ENCODE data around the gene IL17B.

Gene IL17B

DNA sequence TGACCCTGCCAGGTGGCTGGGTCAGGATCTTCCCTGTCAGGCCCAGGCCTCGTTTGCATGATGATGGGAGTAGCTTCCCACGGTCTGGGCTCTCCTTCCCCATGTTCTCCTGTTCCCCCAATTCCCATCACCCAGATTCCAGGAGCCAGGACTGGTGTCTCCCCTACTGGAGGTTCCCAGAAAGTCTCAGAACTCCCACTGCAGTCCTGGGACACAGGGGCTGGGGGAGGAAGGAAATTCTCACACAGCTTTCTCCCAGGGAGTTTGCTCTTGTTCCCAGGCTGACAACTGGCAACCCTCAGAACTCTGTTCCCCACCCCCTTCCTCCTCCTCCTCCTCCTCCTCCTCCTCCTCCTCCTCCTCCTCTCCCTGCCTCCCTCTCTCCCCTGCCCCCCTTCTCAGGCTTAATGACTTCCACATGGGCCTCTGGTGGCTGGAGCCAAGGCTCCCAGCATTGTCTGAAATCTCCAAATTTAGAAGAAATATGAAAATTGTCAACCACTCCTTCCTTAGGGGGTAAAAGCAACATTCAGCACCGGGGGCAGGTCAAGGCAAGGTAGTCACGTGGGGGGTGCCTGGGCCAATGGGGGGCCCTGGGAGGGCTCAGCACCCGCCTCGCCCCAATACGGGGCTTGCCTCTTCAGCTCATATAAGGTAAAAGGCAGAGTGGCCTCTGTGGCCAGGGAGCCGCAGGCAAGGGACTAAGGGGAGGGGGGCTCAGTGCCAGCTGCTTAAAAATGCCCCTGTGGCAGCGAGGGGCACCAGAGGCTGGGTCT is 27.3 kb upstream of the IL17B start:
- no peak for DNase-seq (ENCODE audit: low spot score)
- Histone ChIP-seq H3K4me3 (ENCODE audit: low read length in 2 of 2) (no peak overlapping the region), H3K9me3 (replicated peaks in 1 of 2; ENCODE audit: control insufficient read depth in 2 of 2, insufficient read depth in 1 of 2, low read depth in 1 of 2, low read length in 2 of 2) (no peaks in the 10 kb centered on the region), H3K4me1 (ENCODE audit: control insufficient read depth in 2 of 2, insufficient read depth in 1 of 2, low read depth in 1 of 2, low read length in 2 of 2) (peaks cover 18 to 20% of the 10 kb centered on the region in 2 donors), H2BK120ac (ENCODE audit: low read depth, low read length) (no peak overlapping the region), H3K79me1 (ENCODE audit: low read depth, low read length) (no peaks in the 10 kb centered on the region), H3K18ac (ENCODE audit: low read length) (peak overlapping the region; percentile 84), H2BK5ac (ENCODE audit: low read length) (no peak overlapping the region), H2AFZ (ENCODE audit: low read length) (no peak overlapping the region), H2BK15ac (ENCODE audit: low read length) (peak overlapping the region; percentile 69), H2AK5ac (ENCODE audit: low read depth, low read length) (peak overlapping the region; percentile 43), H3K23ac (ENCODE audit: low read depth, low read length, poor library complexity) (peak overlapping the region; percentile 9), H3K9ac (ENCODE audit: low read depth, low read length, poor library complexity) (no peak overlapping the region), H4K91ac (ENCODE audit: low read depth, low read length, poor library complexity) (no peak overlapping the region), H3K27me3 (ENCODE audit: control insufficient read depth in 3 of 3, insufficient read depth in 3 of 3, low read depth in 1 of 3, low read length in 3 of 3) (peaks cover 0 to 7% (median 0%) of the 10 kb centered on the region in 3 experiments), H2BK12ac (ENCODE audit: low read length) (no peak overlapping the region), H4K8ac (ENCODE audit: low read depth, low read length) (no peak overlapping the region), H3K4ac (ENCODE audit: low read length) (peak overlapping the region; percentile 32), H3K36me3 (replicated peaks in 1 of 2; ENCODE audit: control insufficient read depth in 2 of 2, insufficient read depth in 2 of 2, low read length in 2 of 2) (no peaks in the 10 kb centered on the region), H3K14ac (ENCODE audit: low read length) (no peak overlapping the region), H3K27ac (replicated peaks; ENCODE audit: low read length) (no peak overlapping the region), H3K4me2 (ENCODE audit: insufficient read depth, low read length, poor library complexity, severe bottlenecking) (no peak overlapping the region)
- WGBS, 2 donors (ENCODE audit: extremely low coverage in 2 of 2, insufficient read length in 2 of 2, insufficient replicate concordance in 1 of 2), result no CpG with 5 or more reads among the region's 9 CpGs

DNA sequence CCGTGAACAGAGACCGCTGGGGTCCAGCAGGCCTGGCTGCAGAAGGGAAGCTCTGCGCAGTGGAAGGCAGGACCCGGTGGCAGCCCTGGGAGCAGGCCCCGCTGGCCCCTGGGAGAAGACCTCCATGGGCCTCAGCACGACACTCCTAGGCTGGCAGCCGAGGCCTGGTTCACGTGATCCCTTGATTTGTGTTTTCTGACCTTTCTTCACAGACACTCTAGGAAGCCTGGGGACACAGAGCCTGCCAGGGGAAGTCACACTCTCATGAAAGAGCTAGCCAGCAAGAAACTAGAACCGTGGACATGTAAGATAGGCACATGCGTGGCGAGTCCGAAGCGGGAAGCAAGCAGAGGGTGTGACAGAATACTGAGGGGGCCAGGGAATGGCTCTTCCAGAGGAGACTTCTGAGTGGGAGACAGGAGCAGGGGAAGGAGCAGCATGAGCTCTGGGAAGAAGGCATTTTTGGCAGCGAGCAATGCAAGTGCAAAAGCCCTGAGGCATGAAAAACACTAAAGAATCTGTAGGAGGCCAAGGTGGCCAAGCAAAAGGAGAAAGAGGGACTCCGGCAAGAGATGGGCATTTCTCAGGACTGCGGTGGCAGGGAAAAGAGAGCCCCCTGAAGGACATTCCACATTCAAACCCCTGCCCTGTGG is 26.6 kb upstream of the IL17B start:
- H3K23ac ChIP-seq (ENCODE audit: low read depth, low read length, poor library complexity), result no peak overlapping the region
- peak overlapping the region; percentile 22 for H2BK15ac ChIP-seq (ENCODE audit: low read length)
- H3K9ac ChIP-seq (ENCODE audit: low read depth, low read length, poor library complexity), result peak overlapping the region; percentile 34
- H3K27ac ChIP-seq (replicated peaks; ENCODE audit: low read length), result peak overlapping the region; percentile 9
- no peak overlapping the region for H2BK120ac ChIP-seq (ENCODE audit: low read depth, low read length)
- H3K79me1 ChIP-seq (ENCODE audit: low read depth, low read length), result no peaks in the 10 kb centered on the region
- H2BK12ac ChIP-seq (ENCODE audit: low read length), result no peak overlapping the region
- H3K4me2 ChIP-seq (ENCODE audit: insufficient read depth, low read length, poor library complexity, severe bottlenecking), result no peak overlapping the region
- H2AFZ ChIP-seq (ENCODE audit: low read length), result peak overlapping the region; percentile 84
- H3K36me3 ChIP-seq (replicated peaks in 1 of 2; ENCODE audit: control insufficient read depth in 2 of 2, insufficient read depth in 2 of 2, low read length in 2 of 2), result no peaks in the 10 kb centered on the region
- peaks cover 0 to 7% (median 0%) of the 10 kb centered on the region in 3 experiments for H3K27me3 ChIP-seq (ENCODE audit: control insufficient read depth in 3 of 3, insufficient read depth in 3 of 3, low read depth in 1 of 3, low read length in 3 of 3)
- no peak for DNase-seq (ENCODE audit: low spot score)
- peak overlapping the region; percentile 72 for H3K18ac ChIP-seq (ENCODE audit: low read length)
- no peak overlapping the region for H3K14ac ChIP-seq (ENCODE audit: low read length)
- H4K8ac ChIP-seq (ENCODE audit: low read depth, low read length), result peak overlapping the region; percentile 75
- WGBS, 2 donors (ENCODE audit: extremely low coverage in 2 of 2, insufficient read length in 2 of 2, insufficient replicate concordance in 1 of 2), result no CpG with 5 or more reads among the region's 16 CpGs
- H2AK5ac ChIP-seq (ENCODE audit: low read depth, low read length), result peak overlapping the region; percentile 73
- H2BK5ac ChIP-seq (ENCODE audit: low read length), result no peak overlapping the region
- no peak overlapping the region for H3K4me3 ChIP-seq (ENCODE audit: low read length in 2 of 2)
- H3K4me1 ChIP-seq (ENCODE audit: control insufficient read depth in 2 of 2, insufficient read depth in 1 of 2, low read depth in 1 of 2, low read length in 2 of 2), result peaks cover 18 to 20% of the 10 kb centered on the region in 2 donors
- no peak overlapping the region for H3K4ac ChIP-seq (ENCODE audit: low read length)
- H4K91ac ChIP-seq (ENCODE audit: low read depth, low read length, poor library complexity), result peak overlapping the region; percentile 77
- H3K9me3 ChIP-seq (replicated peaks in 1 of 2; ENCODE audit: control insufficient read depth in 2 of 2, insufficient read depth in 1 of 2, low read depth in 1 of 2, low read length in 2 of 2), result no peaks in the 10 kb centered on the region

DNA sequence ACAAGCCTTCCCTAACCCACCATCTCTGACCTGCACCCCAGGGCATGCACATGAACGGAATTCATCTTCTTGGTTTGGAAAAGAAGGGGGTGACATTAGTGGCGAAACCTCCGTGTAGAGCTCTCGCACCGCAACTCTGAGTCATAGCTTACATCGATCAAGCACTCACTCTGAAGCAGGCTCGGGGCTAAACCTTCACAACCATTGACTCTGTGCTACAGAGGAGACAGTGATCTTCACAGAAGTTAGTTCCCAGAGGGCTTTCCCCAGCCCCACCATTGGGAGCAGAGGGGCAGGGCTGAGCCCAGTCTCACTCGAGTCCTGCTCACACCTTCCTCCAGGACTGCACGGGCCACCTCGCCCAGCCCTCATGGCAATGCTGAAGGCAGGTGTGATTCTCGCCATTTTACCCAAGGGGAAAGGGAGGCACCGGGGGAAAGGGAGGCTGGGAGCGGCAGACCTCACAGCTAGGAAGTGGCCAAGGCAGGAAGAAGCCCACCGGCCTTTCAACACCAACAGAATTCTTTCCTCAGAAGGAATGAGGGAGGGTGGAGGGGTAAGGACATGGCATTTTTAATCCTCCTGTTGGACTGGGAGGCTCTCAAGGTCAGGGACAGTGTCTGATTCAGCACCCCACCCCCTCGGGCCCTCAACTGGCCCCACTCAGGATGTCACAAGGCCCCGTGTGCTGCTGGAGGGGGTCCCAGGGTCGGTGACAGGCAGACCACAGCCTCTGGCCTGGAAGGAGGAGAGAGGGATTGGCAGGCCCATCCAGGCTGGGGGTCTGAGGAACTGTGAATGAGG is 25.9 kb upstream of the IL17B start:
- H2BK15ac ChIP-seq (ENCODE audit: low read length), result peak overlapping the region; percentile 22
- no peaks in the 10 kb centered on the region for H3K79me1 ChIP-seq (ENCODE audit: low read depth, low read length)
- H2BK120ac ChIP-seq (ENCODE audit: low read depth, low read length), result no peak overlapping the region
- no peak overlapping the region for H3K14ac ChIP-seq (ENCODE audit: low read length)
- H4K91ac ChIP-seq (ENCODE audit: low read depth, low read length, poor library complexity), result peak overlapping the region; percentile 77
- H3K27me3 ChIP-seq (ENCODE audit: control insufficient read depth in 3 of 3, insufficient read depth in 3 of 3, low read depth in 1 of 3, low read length in 3 of 3), result peaks cover 0 to 2% (median 0%) of the 10 kb centered on the region in 3 experiments
- peak overlapping the region; percentile 75 for H4K8ac ChIP-seq (ENCODE audit: low read depth, low read length)
- no peak overlapping the region for H3K4ac ChIP-seq (ENCODE audit: low read length)
- H3K9ac ChIP-seq (ENCODE audit: low read depth, low read length, poor library complexity), result no peak overlapping the region
- H3K4me2 ChIP-seq (ENCODE audit: insufficient read depth, low read length, poor library complexity, severe bottlenecking), result no peak overlapping the region
- H3K9me3 ChIP-seq (replicated peaks in 1 of 2; ENCODE audit: control insufficient read depth in 2 of 2, insufficient read depth in 1 of 2, low read depth in 1 of 2, low read length in 2 of 2), result no peaks in the 10 kb centered on the region
- H2AK5ac ChIP-seq (ENCODE audit: low read depth, low read length), result peak overlapping the region; percentile 73
- H2AFZ ChIP-seq (ENCODE audit: low read length), result peak overlapping the region; percentile 84
- peak overlapping the region; percentile 72 for H3K18ac ChIP-seq (ENCODE audit: low read length)
- no peak overlapping the region for H3K27ac ChIP-seq (replicated peaks; ENCODE audit: low read length)
- H2BK5ac ChIP-seq (ENCODE audit: low read length), result no peak overlapping the region
- DNase-seq (ENCODE audit: low spot score), result no peak
- H3K36me3 ChIP-seq (replicated peaks in 1 of 2; ENCODE audit: control insufficient read depth in 2 of 2, insufficient read depth in 2 of 2, low read length in 2 of 2), result no peaks in the 10 kb centered on the region
- H3K4me3 ChIP-seq (ENCODE audit: low read length in 2 of 2), result no peak overlapping the region
- no peak overlapping the region for H2BK12ac ChIP-seq (ENCODE audit: low read length)
- WGBS, 2 donors (ENCODE audit: extremely low coverage in 2 of 2, insufficient read length in 2 of 2, insufficient replicate concordance in 1 of 2), result no CpG with 5 or more reads among the region's 17 CpGs
- peaks cover 25 to 26% of the 10 kb centered on the region in 2 donors for H3K4me1 ChIP-seq (ENCODE audit: control insufficient read depth in 2 of 2, insufficient read depth in 1 of 2, low read depth in 1 of 2, low read length in 2 of 2)
- H3K23ac ChIP-seq (ENCODE audit: low read depth, low read length, poor library complexity), result no peak overlapping the region
